CD4-positive, alpha-beta memory T cell (primary cell): ENCODE measurements around the gene RXRG. TPM values are rescaled to one million over a fixed set of nuclear protein-coding genes. Genes with fewer than 3 reads are reported as not detected.
A peak's percentile ranks its signal among the peaks of the same experiment; 100 is the strongest.

Experiments
- CTCF ChIA-PET: fragments of 350-600 bp; sonication (Branson Sonifier 250); formaldehyde crosslinking; loops from one replicate; lab custom pipeline; 2021; ENCODE audit warnings: inconsistent platforms; ENCODE audit not compliant: partially characterized antibody; lab: Charles Lee
- POLR2A ChIA-PET: fragments of 350-600 bp; sonication (Branson Sonifier 250); formaldehyde crosslinking; loops from one replicate; lab custom pipeline; 2021; ENCODE audit not compliant: partially characterized antibody; lab: Charles Lee
- DNase-seq, 5 donors: peaks; one replicate each; pipeline versions ENCODE4 v3.0.0 to v3.0.0-alpha.2; 2020 to 2022; ENCODE audit warnings: mixed read lengths in 1 of 5
- H3K27ac ChIP-seq: one replicate; pipeline ENCODE4 v1.7.0; 2013; ENCODE audit warnings: low read depth, low read length
- H3K27me3 ChIP-seq: 2 replicates; pipeline ENCODE4 v1.7.0; 2013; ENCODE audit warnings: mild to moderate bottlenecking, low read length, moderate library complexity; ENCODE audit not compliant: insufficient read depth
- H3K36me3 ChIP-seq: 2 replicates; pipeline ENCODE4 v1.7.0; 2013; ENCODE audit warnings: mild to moderate bottlenecking, low read length, moderate library complexity; ENCODE audit not compliant: insufficient read depth
- H3K4me1 ChIP-seq: 2 replicates; pipeline ENCODE4 v1.7.0; 2013; ENCODE audit warnings: mild to moderate bottlenecking, low read length, moderate library complexity; ENCODE audit not compliant: insufficient read depth
- H3K4me3 ChIP-seq, 2 donors: one replicate each; pipeline ENCODE4 v1.7.0; 2013; ENCODE audit warnings: low read length in 2 of 2, mild to moderate bottlenecking in 1 of 2
- H3K9me3 ChIP-seq, 2 donors: one replicate each; pipeline ENCODE4 v1.7.0; 2013; ENCODE audit warnings: low read length in 2 of 2, control low read depth in 1 of 2; ENCODE audit not compliant: control insufficient read depth in 1 of 2
- H3K27ac Mint-ChIP-seq, 7 donors: one replicate each; pipeline ENCODE4 v1.8.0; 2020 to 2021; ENCODE audit warnings: mixed read lengths in 7 of 7, mild to moderate bottlenecking in 6 of 7, inconsistent platforms in 3 of 7, moderate library complexity in 3 of 7
- H3K27me3 Mint-ChIP-seq, 2 donors: one replicate each; pipeline ENCODE4 v1.8.0; 2020 to 2021; ENCODE audit warnings: mixed read lengths in 2 of 2
- H3K36me3 Mint-ChIP-seq, 2 donors: one replicate each; pipeline ENCODE4 v1.8.0; 2020 to 2021; ENCODE audit warnings: mixed read lengths in 2 of 2, inconsistent platforms in 1 of 2, mild to moderate bottlenecking in 1 of 2
- H3K4me1 Mint-ChIP-seq, 4 donors: one replicate each; pipeline ENCODE4 v1.8.0; 2020 to 2021; ENCODE audit warnings: mixed read lengths in 4 of 4, mild to moderate bottlenecking in 1 of 4
- H3K4me3 Mint-ChIP-seq, 8 donors: one replicate each; pipeline ENCODE4 v1.8.0; 2020 to 2021; ENCODE audit warnings: mixed read lengths in 8 of 8, mild to moderate bottlenecking in 7 of 8, moderate library complexity in 6 of 8, inconsistent platforms in 3 of 8
- H3K9me3 Mint-ChIP-seq, 8 donors: one replicate each; pipeline ENCODE4 v1.8.0; 2020 to 2021; ENCODE audit warnings: mixed read lengths in 8 of 8, mild to moderate bottlenecking in 5 of 8, inconsistent platforms in 3 of 8, moderate library complexity in 1 of 8
- intact Hi-C: fragments of 100-400 bp; cut with micrococcal nuclease; formaldehyde crosslinking; loops from one replicate; pipeline ENCODE4 v1.15.1; 2023
- polyA plus RNA-seq, 2 donors: library from polyadenylated mRNA; unstranded; fragments of 300-500 nt; fragmentation: Illumina TruSeq; gene quantifications; one replicate each; pipeline ENCODE4 v1.2.3, GENCODE V29; 2021
- total RNA-seq, 2 experiments: library from RNA; stranded (reverse); gene quantifications; one replicate each; pipeline ENCODE4 v1.2.3, GENCODE V29; 2021

RXRG gene
- total and polyA plus RNA-seq, 4 experiments from 2014 or later, result not detected

DNA sequence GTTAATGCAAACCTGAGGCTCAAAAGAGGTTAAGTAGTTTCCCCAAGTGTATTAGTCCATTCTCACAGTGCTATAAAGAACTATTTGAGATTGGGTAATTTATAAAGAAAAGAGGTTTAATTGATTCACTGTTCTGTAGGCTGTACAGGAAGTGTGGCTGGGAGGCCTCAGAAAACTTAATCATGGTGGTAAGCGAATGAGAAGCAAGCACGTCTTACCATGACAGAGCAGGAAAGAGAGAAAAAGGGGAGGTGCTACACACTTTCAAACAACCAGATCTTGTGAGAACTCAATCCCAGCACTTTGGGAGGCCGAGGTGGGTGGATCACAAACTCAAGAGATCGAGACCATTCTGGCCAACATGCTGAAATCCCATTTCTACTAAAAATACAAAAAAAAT is 38.5 kb upstream of the RXRG start:
- peaks cover 0 to 2% (median 0%) of the 10 kb centered on the region in 8 donors for H3K9me3 Mint-ChIP-seq
- H3K4me3 Mint-ChIP-seq, result no peak overlapping the region
- DNase-seq, result no peak
- no peak overlapping the region for H3K27ac Mint-ChIP-seq
- Histone ChIP-seq H3K4me3 (no peak overlapping the region), H3K9me3 (no peaks in the 10 kb centered on the region), H3K36me3 (no peaks in the 10 kb centered on the region), H3K27ac (no peak overlapping the region), H3K4me1 (peaks cover 4% of the 10 kb centered on the region), H3K27me3 (no peaks in the 10 kb centered on the region)
- no peaks in the 10 kb centered on the region for H3K36me3 Mint-ChIP-seq
- intact Hi-C loops, result no loop called here
- POLR2A ChIA-PET, result no interaction called here
- peaks cover 8% of the 10 kb centered on the region in 2 donors for H3K27me3 Mint-ChIP-seq
- CTCF ChIA-PET, result no interaction called here
- peaks cover 6 to 9% (median 7%) of the 10 kb centered on the region in 4 donors for H3K4me1 Mint-ChIP-seq

DNA sequence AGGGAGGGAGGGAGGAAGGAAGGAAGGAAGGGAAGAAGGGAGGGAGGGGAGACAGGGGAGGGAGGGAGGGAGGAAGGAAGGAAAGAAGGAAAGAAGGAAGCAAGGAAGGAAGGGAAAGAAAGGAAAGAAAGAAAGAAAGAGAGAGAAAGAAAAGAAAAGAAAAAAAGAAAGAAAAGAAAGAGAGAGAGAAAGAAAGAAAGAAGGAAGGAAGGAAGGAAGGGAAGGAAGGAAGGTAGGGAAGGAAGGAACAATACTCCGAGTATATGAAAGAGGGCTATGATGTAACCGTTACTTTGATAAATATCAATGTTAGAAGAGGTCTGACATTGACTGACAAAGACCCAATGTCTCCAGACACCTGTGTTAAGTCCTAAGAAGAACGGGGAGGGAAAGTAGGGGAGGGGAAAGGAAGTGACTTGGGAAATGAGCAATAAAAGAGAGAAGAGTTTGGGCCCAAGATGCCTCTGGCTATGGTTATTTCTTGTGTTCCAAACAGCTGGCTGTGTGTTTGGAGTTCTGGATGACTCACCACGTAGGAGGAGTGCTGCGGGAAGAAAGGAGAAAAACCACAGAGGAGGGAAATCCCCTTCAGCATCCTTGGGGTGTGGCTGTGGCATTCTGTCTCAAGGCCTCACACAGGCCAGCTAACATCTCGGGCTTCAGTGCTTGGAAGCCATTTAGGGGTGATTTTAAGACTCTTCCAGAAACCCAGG is 37.0 kb upstream of the RXRG start:
- Mint-ChIP-seq H3K27me3 (peaks cover 3 to 6% of the 10 kb centered on the region in 2 donors), H3K4me1 (peaks cover 6 to 9% (median 7%) of the 10 kb centered on the region in 4 donors), H3K27ac (peak overlapping the region in 1 of 7 donors; percentile 44), H3K4me3 (no peak overlapping the region), H3K9me3 (peaks cover 0 to 3% (median 0%) of the 10 kb centered on the region in 8 donors), H3K36me3 (no peaks in the 10 kb centered on the region)
- no peak for DNase-seq
- peaks cover 4% of the 10 kb centered on the region for H3K4me1 ChIP-seq
- no peak overlapping the region for H3K4me3 ChIP-seq
- no peak overlapping the region for H3K27ac ChIP-seq
- ChIA-PET CTCF (interaction anchor here (0.9 kb wide), 1 partner anchor 114 kb away, joined by 3 read pairs; no protein-coding TSS in a partner anchor), POLR2A (no interaction called here)
- no peaks in the 10 kb centered on the region for H3K36me3 ChIP-seq
- H3K9me3 ChIP-seq, result no peaks in the 10 kb centered on the region
- intact Hi-C loops, result no loop called here
- no peaks in the 10 kb centered on the region for H3K27me3 ChIP-seq

DNA sequence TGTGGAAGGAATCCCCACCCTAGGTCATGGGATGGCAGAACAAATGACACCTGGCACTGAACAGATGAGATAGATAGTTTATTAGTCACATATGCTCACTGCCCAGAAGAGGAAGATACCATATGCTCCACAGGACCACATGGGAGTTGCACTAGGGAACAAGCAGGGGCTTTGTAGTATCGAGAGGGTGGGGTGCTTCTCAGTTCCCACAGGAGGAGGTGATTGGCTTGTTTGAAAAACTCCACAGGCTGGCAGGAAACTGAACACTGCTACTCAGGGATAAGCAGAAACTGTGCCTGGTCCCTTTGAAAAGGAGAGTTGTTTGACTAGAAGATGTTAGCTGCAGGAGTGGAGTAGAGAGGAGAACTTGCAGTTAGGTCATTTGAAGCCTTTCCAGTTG is 31.9 kb upstream of the RXRG start:
- POLR2A ChIA-PET, result no interaction called here
- intact Hi-C loops, result no loop called here
- Mint-ChIP-seq H3K9me3 (peaks cover 0 to 3% (median under 1%) of the 10 kb centered on the region in 8 donors), H3K27ac (peak overlapping the region in 1 of 7 donors; percentile 49), H3K36me3 (no peaks in the 10 kb centered on the region), H3K4me3 (no peak overlapping the region), H3K4me1 (peaks cover 0 to under 1% (median under 1%) of the 10 kb centered on the region in 4 donors), H3K27me3 (peaks cover 6% of the 10 kb centered on the region in 2 donors)
- no peak for DNase-seq
- CTCF ChIA-PET, result no interaction called here
- H3K4me3 ChIP-seq, result no peak overlapping the region
- H3K27me3 ChIP-seq, result no peaks in the 10 kb centered on the region
- H3K27ac ChIP-seq, result no peak overlapping the region
- no peaks in the 10 kb centered on the region for H3K4me1 ChIP-seq
- no peaks in the 10 kb centered on the region for H3K9me3 ChIP-seq
- no peaks in the 10 kb centered on the region for H3K36me3 ChIP-seq

DNA sequence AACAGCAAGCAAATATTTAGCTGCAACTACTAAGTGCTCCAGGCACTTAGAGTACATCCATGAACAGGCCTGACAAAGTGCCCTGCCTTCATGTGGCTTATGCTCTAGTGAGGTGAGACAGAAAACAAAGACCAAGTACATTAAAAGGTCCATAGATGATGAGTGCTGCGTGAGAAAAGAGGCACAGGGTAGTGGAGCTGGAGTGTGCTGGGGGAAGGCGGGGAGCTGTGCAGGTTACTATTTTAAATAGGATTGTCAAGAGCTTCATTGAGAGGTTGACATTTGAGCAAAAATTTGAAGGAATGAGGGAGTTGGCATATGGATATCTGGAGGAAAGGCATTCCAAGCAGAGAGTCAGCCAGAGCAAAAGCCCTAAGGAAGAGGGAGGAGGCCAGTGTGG is 29.3 kb upstream of the RXRG start:
- POLR2A ChIA-PET, result no interaction called here
- DNase-seq, result no peak
- H3K4me1 ChIP-seq, result no peaks in the 10 kb centered on the region
- H3K4me1 Mint-ChIP-seq, result no peaks in the 10 kb centered on the region
- no peaks in the 10 kb centered on the region for H3K27me3 ChIP-seq
- no peak overlapping the region for H3K4me3 ChIP-seq
- H3K4me3 Mint-ChIP-seq, result no peak overlapping the region
- no peak overlapping the region for H3K27ac ChIP-seq
- H3K27ac Mint-ChIP-seq, result no peak overlapping the region
- CTCF ChIA-PET, result no interaction called here
- peaks cover 12 to 15% of the 10 kb centered on the region in 2 donors for H3K27me3 Mint-ChIP-seq
- intact Hi-C loops, result no loop called here
- peaks cover 0 to 3% (median under 1%) of the 10 kb centered on the region in 8 donors for H3K9me3 Mint-ChIP-seq
- H3K36me3 ChIP-seq, result no peaks in the 10 kb centered on the region
- no peaks in the 10 kb centered on the region for H3K36me3 Mint-ChIP-seq
- H3K9me3 ChIP-seq, result no peaks in the 10 kb centered on the region

DNA sequence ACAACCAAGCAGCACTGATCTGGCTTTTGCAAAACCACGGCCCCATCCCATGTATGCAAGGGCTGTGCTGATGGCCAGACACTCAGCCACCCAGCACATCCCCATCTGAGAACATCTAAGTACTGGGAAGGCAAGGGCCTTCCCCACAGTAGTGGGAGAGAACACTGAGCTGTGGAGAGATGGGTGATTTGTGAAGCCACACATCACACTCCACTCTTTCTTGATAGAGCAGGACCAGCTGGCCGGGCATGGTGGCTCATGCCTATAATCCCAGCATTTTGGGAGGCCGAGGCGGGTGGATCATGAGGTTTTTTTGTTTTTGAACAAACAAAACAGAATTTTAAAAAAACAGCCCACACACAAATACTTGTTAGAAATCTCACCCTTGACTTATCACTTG is 28.2 kb upstream of the RXRG start:
- Histone ChIP-seq H3K4me3 (no peak overlapping the region), H3K27me3 (no peaks in the 10 kb centered on the region), H3K4me1 (no peaks in the 10 kb centered on the region), H3K27ac (no peak overlapping the region), H3K9me3 (no peaks in the 10 kb centered on the region), H3K36me3 (no peaks in the 10 kb centered on the region)
- H3K4me1 Mint-ChIP-seq, result no peaks in the 10 kb centered on the region
- H3K9me3 Mint-ChIP-seq, result peaks cover 0 to 2% (median 0%) of the 10 kb centered on the region in 8 donors
- H3K27me3 Mint-ChIP-seq, result peaks cover 12 to 15% of the 10 kb centered on the region in 2 donors
- no peak overlapping the region for H3K27ac Mint-ChIP-seq
- no peak for DNase-seq
- H3K4me3 Mint-ChIP-seq, result no peak overlapping the region
- intact Hi-C loops, result no loop called here
- ChIA-PET CTCF (no interaction called here), POLR2A (no interaction called here)
- no peaks in the 10 kb centered on the region for H3K36me3 Mint-ChIP-seq

DNA sequence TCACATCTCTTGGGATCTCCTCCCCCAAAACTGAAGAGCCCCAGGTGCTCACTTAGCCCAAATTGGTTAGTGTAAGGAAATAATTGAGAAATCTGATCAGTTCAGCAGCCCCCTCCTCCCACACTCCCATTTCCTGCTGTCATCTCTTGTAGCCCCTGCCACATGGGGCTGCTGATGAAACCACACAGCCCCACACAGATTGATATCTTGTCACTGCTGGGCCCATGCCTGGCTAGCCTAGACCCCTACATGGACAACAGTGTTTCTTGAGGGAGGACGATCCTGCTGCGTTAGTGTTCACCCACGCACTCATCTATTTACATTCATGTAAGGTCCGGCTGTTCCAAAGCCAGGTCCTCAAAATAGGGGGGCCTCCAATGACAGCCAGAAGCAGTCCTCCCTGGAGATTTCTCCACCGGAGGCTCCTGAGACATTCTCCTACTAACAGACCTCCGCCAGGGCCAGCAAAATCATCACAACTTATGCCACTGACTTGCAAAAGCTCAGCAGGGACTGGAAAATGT is 23.9 kb upstream of the RXRG start:
- ChIA-PET POLR2A (no interaction called here), CTCF (no interaction called here)
- H3K36me3 Mint-ChIP-seq, result no peaks in the 10 kb centered on the region
- H3K4me1 Mint-ChIP-seq, result no peaks in the 10 kb centered on the region
- H3K36me3 ChIP-seq, result no peaks in the 10 kb centered on the region
- H3K9me3 Mint-ChIP-seq, result no peaks in the 10 kb centered on the region
- H3K4me1 ChIP-seq, result no peaks in the 10 kb centered on the region
- no peak for DNase-seq
- H3K27ac Mint-ChIP-seq, result no peak overlapping the region
- intact Hi-C loops, result no loop called here
- H3K27me3 ChIP-seq, result no peaks in the 10 kb centered on the region
- H3K27ac ChIP-seq, result no peak overlapping the region
- no peak overlapping the region for H3K4me3 Mint-ChIP-seq
- H3K27me3 Mint-ChIP-seq, result peaks cover 18 to 23% of the 10 kb centered on the region in 2 donors
- H3K9me3 ChIP-seq, result no peaks in the 10 kb centered on the region
- no peak overlapping the region for H3K4me3 ChIP-seq

DNA sequence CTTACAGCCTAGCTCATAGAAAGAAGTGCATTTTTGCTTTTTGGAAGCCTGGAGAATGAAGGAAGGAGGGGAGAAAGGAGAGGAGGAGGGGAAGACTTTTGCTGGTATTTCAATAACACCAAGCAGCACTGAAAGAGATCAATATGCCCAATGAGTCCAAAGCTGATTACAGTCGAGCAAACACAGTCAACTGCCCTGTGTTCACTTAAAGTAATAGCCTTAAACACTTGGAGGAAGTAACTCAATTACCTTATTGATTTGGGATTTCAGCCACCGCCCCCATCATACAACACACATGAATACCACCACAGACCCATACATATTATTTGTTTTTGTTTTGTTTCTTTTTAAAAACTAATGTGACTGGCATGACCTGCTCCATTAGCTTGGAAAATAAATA is 23.3 kb upstream of the RXRG start:
- Mint-ChIP-seq H3K27me3 (peaks cover 18 to 23% of the 10 kb centered on the region in 2 donors), H3K9me3 (no peaks in the 10 kb centered on the region), H3K36me3 (no peaks in the 10 kb centered on the region), H3K27ac (no peak overlapping the region), H3K4me3 (no peak overlapping the region), H3K4me1 (no peaks in the 10 kb centered on the region)
- CTCF ChIA-PET, result no interaction called here
- POLR2A ChIA-PET, result no interaction called here
- intact Hi-C loops, result no loop called here
- Histone ChIP-seq H3K4me1 (no peaks in the 10 kb centered on the region), H3K4me3 (no peak overlapping the region), H3K9me3 (no peaks in the 10 kb centered on the region), H3K36me3 (no peaks in the 10 kb centered on the region), H3K27me3 (no peaks in the 10 kb centered on the region), H3K27ac (no peak overlapping the region)
- DNase-seq, result no peak
